Amniotic epithelial cell (primary cell): Measurements from ENCODE around the gene RAB3IP.
"Not testable (repeated sequence)": the region's sequence is repeated elsewhere in the genome, so short reads cannot be mapped to it uniquely, and the experiment has no call there.

Experiments
- DNase-seq: peaks from one replicate; pipeline ENCODE4 v3.0.0-alpha.2; 2010; ENCODE audit warnings: low read depth

Gene RAB3IP

GRCh38 chr12:69835081-69835480, 96.4 kb downstream of the RAB3IP start:
- DNase-seq: no peak

DNA sequence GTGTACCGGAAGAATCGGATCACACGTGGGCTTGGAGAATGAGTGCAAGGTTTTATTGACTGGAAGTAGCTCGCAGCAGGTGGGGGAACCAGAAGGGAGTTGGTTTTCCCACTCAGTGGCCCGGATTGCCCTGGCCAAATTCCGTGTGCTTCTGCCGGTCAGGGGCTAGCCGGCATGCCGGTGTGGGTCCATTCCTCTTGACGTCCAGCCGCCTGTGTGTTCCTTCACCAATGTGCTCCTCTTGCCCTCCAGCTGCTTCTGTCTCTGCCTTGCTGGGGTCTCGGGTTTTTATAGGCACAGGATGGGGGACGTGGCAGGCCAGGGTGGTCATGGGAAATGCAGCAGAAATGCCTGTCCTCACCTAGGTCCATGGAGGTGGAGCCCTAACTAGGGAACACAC, 97.4 kb downstream of the RAB3IP start:
- DNase-seq: no peak

GRCh38 chr12:69837191-69837590, 98.5 kb downstream of the RAB3IP start:
- DNase-seq: no peak

- DNase-seq: no peak
Observed at GRCh38 chr12:69837657-69838415, 99.2 kb downstream of the RAB3IP start.

- no peak for DNase-seq
Observed at GRCh38 chr12:69840727-69841126, 102.1 kb downstream of the RAB3IP start.

- no peak for DNase-seq
Observed at GRCh38 chr12:69843608-69844007, 104.9 kb downstream of the RAB3IP start.

GRCh38 chr12:69844416-69844815, 105.8 kb downstream of the RAB3IP start:
- no peak for DNase-seq

DNA sequence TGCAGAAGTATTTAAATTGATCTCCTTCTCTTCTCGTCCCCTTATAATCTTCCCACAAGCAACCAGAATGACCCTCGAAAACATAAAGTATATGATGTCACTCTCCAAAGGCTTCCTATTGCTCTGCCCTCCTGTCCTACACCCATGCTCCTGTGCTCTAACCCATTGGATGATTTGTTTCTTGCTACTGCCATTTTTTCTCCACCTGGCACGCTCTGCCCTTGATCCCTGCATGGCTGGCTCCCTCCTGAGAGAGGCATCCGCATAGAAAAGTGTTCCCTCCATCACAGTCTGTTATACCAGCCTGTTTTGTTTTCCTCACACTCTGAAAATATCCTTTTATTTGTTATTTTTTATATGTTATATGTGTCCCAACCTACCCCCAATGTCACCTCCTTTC, 106.2 kb downstream of the RAB3IP start:
- DNase-seq: no peak

GRCh38 chr12:69846976-69847375, 108.3 kb downstream of the RAB3IP start:
- no peak for DNase-seq

DNA sequence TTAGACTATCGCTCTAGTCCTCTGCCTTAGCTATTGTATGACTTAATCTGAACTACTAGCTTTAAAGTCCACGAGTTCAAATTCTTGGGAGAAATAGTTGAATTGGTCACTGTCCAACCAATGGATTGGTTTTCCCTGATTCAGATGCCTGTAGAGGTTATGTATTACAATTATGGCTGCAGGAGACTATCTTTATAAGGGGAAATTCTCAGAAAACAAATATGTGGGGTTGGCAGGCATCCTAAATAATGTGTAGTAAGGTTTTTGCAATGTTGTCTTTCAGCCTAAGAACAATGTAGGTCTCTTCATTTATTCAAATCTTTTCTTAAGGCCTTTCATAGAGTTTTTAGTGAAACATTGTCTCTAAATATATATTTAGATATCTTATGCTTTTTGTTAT, 113.3 kb downstream of the RAB3IP start:
- no peak for DNase-seq

GRCh38 chr12:69853176-69853961, 114.7 kb downstream of the RAB3IP start:
- not testable (repeated sequence) for DNase-seq

GRCh38 chr12:69866698-69867097, 128.0 kb downstream of the RAB3IP start:
- DNase-seq: no peak

- no peak for DNase-seq
Observed at GRCh38 chr12:69868695-69869094, 130.0 kb downstream of the RAB3IP start.

GRCh38 chr12:69872804-69873203, 134.1 kb downstream of the RAB3IP start:
- DNase-seq: peak; percentile 30
